WTC11 (cell line): ENCODE results near the gene RIPOR2. TPM values are rescaled to one million over a fixed set of nuclear protein-coding genes. Genes with fewer than 3 reads are reported as not detected.

Experiments used
- ATAC-seq: fragments of 200-7000 bp; cut with Tn5 transposase; 2 replicates; pipeline ENCODE4 v1.10.0; 2021; ENCODE audit warnings: mild to moderate bottlenecking, moderate library complexity
- CTCF ChIA-PET: fragments of 300-600 bp; sonication (Branson Sonifier 250); formaldehyde crosslinking; loops from one replicate; lab custom pipeline; 2021; ENCODE audit warnings: antibody characterized with exemption; lab: Charles Lee
- POLR2A ChIA-PET: fragments of 350-600 bp; sonication (Branson Sonifier 250); formaldehyde crosslinking; loops from one replicate; lab custom pipeline; 2021; ENCODE audit warnings: antibody characterized with exemption; lab: Charles Lee
- DNase-seq: peaks from one replicate; pipeline ENCODE4 v3.0.0; 2021; ENCODE audit warnings: low spot score
- H3K27ac Mint-ChIP-seq: 2 replicates; pipeline ENCODE4 v1.8.0; 2021; ENCODE audit warnings: mixed read lengths
- H3K27me3 Mint-ChIP-seq: 2 replicates; pipeline ENCODE4 v1.8.0; 2021; ENCODE audit warnings: low read depth, mild to moderate bottlenecking, moderate library complexity, mixed read lengths
- H3K36me3 Mint-ChIP-seq: 2 replicates; pipeline ENCODE4 v1.8.0; 2021; ENCODE audit warnings: mixed read lengths
- H3K4me1 Mint-ChIP-seq: 2 replicates; pipeline ENCODE4 v1.8.0; 2022; ENCODE audit warnings: mixed read lengths
- H3K4me3 Mint-ChIP-seq: 2 replicates; pipeline ENCODE4 v1.8.0; 2021; ENCODE audit warnings: mild to moderate bottlenecking, moderate library complexity, mixed read lengths
- H3K9me3 Mint-ChIP-seq: 2 replicates; pipeline ENCODE4 v1.8.0; 2021; ENCODE audit warnings: mixed read lengths
- ATF3 ChIP-seq: sonication (generic); formaldehyde crosslinking; conservative IDR thresholded peaks from 2 replicates; pipeline ENCODE4 v1.8.1; 2022; ENCODE audit warnings: mild to moderate bottlenecking, missing genetic modification reagents
- CBFB ChIP-seq: sonication (generic); formaldehyde crosslinking; IDR thresholded peaks from 2 replicates; pipeline ENCODE4 v1.8.1; 2022; ENCODE audit warnings: mild to moderate bottlenecking, low read depth, missing genetic modification reagents
- CTCF ChIP-seq: fragments of 200-600 bp; IDR thresholded peaks from 2 replicates; pipeline ENCODE4 v1.8.0; 2022; ENCODE audit warnings: antibody characterized with exemption
- E2F1 ChIP-seq: sonication (generic); formaldehyde crosslinking; IDR thresholded peaks from 2 replicates; pipeline ENCODE4 v1.8.0; 2022; ENCODE audit warnings: mild to moderate bottlenecking, missing genetic modification reagents
- ERG ChIP-seq: fragments of 250-450 bp; sonication (Bioruptor Pico); IDR thresholded peaks from 2 replicates; pipeline ENCODE4 v1.8.0; 2021; ENCODE audit warnings: mild to moderate bottlenecking
- FOXP4 ChIP-seq: sonication (generic); formaldehyde crosslinking; IDR thresholded peaks from 2 replicates; pipeline ENCODE4 v1.8.0; 2022; ENCODE audit warnings: mild to moderate bottlenecking, missing genetic modification reagents
- GRHL2 ChIP-seq: fragments of 250-450 bp; sonication (Bioruptor Pico); IDR thresholded peaks from 2 replicates; pipeline ENCODE4 v1.8.0; 2022; ENCODE audit warnings: mild to moderate bottlenecking, moderate library complexity; ENCODE audit not compliant: insufficient replicate concordance, severe bottlenecking
- MXD4 ChIP-seq: fragments of 250-450 bp; sonication (Bioruptor Pico); IDR thresholded peaks from 2 replicates; pipeline ENCODE4 v1.8.0; 2021; ENCODE audit warnings: mild to moderate bottlenecking, moderate library complexity, borderline replicate concordance
- NFATC4 ChIP-seq: fragments of 250-450 bp; sonication (Bioruptor Pico); IDR thresholded peaks from 2 replicates; pipeline ENCODE4 v1.9.0; 2021; ENCODE audit warnings: mild to moderate bottlenecking
- NFYB ChIP-seq: sonication (generic); formaldehyde crosslinking; conservative IDR thresholded peaks from 2 replicates; pipeline ENCODE4 v1.8.0; 2022; ENCODE audit warnings: low read depth, missing genetic modification reagents
- NR2C2 ChIP-seq: sonication (generic); formaldehyde crosslinking; IDR thresholded peaks from 2 replicates; pipeline ENCODE4 v1.8.0; 2022; ENCODE audit warnings: mild to moderate bottlenecking, missing genetic modification reagents
- RORB ChIP-seq: fragments of 250-450 bp; sonication (Bioruptor Pico); IDR thresholded peaks from 2 replicates; pipeline ENCODE4 v1.9.0; 2021; ENCODE audit warnings: mild to moderate bottlenecking
- ZBTB43 ChIP-seq: sonication (generic); formaldehyde crosslinking; IDR thresholded peaks from 2 replicates; pipeline ENCODE4 v1.8.1; 2023; ENCODE audit warnings: mild to moderate bottlenecking, missing genetic modification reagents
- ZNF263 ChIP-seq: sonication (generic); formaldehyde crosslinking; IDR thresholded peaks from 2 replicates; pipeline ENCODE4 v1.8.1; 2022; ENCODE audit warnings: low read depth, mild to moderate bottlenecking, moderate library complexity, missing genetic modification reagents
- ZNF396 ChIP-seq: fragments of 250-450 bp; sonication (Bioruptor Pico); IDR thresholded peaks from 2 replicates; pipeline ENCODE4 v1.8.0; 2021; ENCODE audit warnings: mild to moderate bottlenecking, moderate library complexity, borderline replicate concordance
- total RNA-seq: library from RNA; stranded (reverse); gene quantifications from 3 replicates; pipeline ENCODE4 v1.2.3, GENCODE V29; 2021
- TF ChIP-seq, protein P1 (sequence below): sonication (generic); formaldehyde crosslinking; IDR thresholded peaks from 2 replicates; pipeline ENCODE4 v1.8.1; 2023; ENCODE audit warnings: mild to moderate bottlenecking, missing genetic modification reagents, borderline replicate concordance
- TF ChIP-seq, protein P2 (sequence below): sonication (generic); formaldehyde crosslinking; IDR thresholded peaks from 2 replicates; pipeline ENCODE4 v1.8.1; 2022; ENCODE audit warnings: low read depth, missing genetic modification reagents, borderline replicate concordance
- TF ChIP-seq, protein P3 (sequence below): sonication (generic); formaldehyde crosslinking; IDR thresholded peaks from 2 replicates; pipeline ENCODE4 v1.8.1; 2022; ENCODE audit warnings: low read depth, mild to moderate bottlenecking, moderate library complexity, missing genetic modification reagents, borderline replicate concordance

Gene RIPOR2
- total RNA-seq, 1 experiment from 2014 or later, result 13.5 TPM

DNA sequence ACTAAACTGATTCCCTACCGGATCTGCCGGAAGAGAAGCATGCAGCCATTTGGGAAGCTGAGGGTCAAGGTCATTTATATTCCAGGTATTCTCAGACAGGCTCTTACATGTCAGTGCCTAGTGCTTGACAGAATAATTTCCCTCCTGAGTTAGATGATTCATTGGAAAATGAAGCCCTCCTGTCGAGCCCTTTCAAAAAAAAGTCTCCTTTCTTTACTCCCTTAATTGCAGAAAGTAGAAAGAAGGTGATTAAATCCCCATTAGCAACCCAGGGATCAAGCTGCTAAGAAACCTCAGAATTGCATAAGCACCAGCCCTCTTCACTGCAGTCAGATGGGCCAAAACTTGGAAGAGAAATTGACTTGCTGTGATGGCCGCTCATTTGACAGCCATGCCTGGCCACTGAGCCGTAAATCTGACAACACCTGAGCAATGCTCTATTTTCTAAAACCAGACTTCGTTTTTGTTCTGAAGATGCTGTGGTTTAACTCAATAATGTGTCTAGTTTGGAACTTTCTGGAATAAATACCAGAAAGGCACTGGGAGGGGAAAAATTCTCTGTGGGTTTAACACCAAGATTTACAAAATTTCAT lies 76.1 kb downstream of the RIPOR2 start:
- no peaks in the 10 kb centered on the region for H3K9me3 Mint-ChIP-seq
- no peak for ATAC-seq
- ChIA-PET POLR2A (no interaction called here), CTCF (interaction anchor here (1.2 to 2.1 kb wide), 2 partner anchors 132 to 158 kb away, joined by 6 to 7 read pairs; no protein-coding TSS in a partner anchor)
- no peak overlapping the region for H3K4me3 Mint-ChIP-seq
- peaks cover 35% of the 10 kb centered on the region for H3K4me1 Mint-ChIP-seq
- no peak for DNase-seq
- TF ChIP-seq NFYB (CRISPR knock-in tag) (no peak), MXD4 (CRISPR knock-in tag) (no peak), FOXP4 (no peak), ZNF263 (CRISPR knock-in tag) (no peak), NFATC4 (CRISPR knock-in tag) (no peak), ATF3 (CRISPR knock-in tag) (no peak), RORB (CRISPR knock-in tag) (no peak), ERG (CRISPR knock-in tag) (no peak), GRHL2 (CRISPR knock-in tag) (no peak)
- H3K36me3 Mint-ChIP-seq, result peaks cover 16% of the 10 kb centered on the region
- H3K27ac Mint-ChIP-seq, result no peak overlapping the region
- H3K27me3 Mint-ChIP-seq, result no peaks in the 10 kb centered on the region

- Mint-ChIP-seq H3K4me3 (no peak overlapping the region), H3K27ac (no peak overlapping the region), H3K36me3 (peaks cover 16% of the 10 kb centered on the region), H3K27me3 (no peaks in the 10 kb centered on the region), H3K4me1 (peaks cover 35% of the 10 kb centered on the region), H3K9me3 (no peaks in the 10 kb centered on the region)
- DNase-seq (no peak), ATAC-seq (no peak)
- ChIA-PET POLR2A (no interaction called here), CTCF (interaction anchor here (0.9 to 4.4 kb wide), 3 partner anchors 60 to 157 kb away, joined by 3 to 156 read pairs (median 7); no protein-coding TSS in a partner anchor)
- TF ChIP-seq NR2C2 (CRISPR knock-in tag) (no peak), CBFB (CRISPR knock-in tag) (no peak), E2F1 (CRISPR knock-in tag) (no peak), CTCF (no peak), RORB (CRISPR knock-in tag) (no peak), ZBTB43 (no peak), ZNF396 (CRISPR knock-in tag) (no peak)
- TF ChIP-seq, protein P1, sequence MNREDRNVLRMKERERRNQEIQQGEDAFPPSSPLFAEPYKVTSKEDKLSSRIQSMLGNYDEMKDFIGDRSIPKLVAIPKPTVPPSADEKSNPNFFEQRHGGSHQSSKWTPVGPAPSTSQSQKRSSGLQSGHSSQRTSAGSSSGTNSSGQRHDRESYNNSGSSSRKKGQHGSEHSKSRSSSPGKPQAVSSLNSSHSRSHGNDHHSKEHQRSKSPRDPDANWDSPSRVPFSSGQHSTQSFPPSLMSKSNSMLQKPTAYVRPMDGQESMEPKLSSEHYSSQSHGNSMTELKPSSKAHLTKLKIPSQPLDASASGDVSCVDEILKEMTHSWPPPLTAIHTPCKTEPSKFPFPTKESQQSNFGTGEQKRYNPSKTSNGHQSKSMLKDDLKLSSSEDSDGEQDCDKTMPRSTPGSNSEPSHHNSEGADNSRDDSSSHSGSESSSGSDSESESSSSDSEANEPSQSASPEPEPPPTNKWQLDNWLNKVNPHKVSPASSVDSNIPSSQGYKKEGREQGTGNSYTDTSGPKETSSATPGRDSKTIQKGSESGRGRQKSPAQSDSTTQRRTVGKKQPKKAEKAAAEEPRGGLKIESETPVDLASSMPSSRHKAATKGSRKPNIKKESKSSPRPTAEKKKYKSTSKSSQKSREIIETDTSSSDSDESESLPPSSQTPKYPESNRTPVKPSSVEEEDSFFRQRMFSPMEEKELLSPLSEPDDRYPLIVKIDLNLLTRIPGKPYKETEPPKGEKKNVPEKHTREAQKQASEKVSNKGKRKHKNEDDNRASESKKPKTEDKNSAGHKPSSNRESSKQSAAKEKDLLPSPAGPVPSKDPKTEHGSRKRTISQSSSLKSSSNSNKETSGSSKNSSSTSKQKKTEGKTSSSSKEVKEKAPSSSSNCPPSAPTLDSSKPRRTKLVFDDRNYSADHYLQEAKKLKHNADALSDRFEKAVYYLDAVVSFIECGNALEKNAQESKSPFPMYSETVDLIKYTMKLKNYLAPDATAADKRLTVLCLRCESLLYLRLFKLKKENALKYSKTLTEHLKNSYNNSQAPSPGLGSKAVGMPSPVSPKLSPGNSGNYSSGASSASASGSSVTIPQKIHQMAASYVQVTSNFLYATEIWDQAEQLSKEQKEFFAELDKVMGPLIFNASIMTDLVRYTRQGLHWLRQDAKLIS (CRISPR knock-in tag), result no peak
- TF ChIP-seq, protein P2, sequence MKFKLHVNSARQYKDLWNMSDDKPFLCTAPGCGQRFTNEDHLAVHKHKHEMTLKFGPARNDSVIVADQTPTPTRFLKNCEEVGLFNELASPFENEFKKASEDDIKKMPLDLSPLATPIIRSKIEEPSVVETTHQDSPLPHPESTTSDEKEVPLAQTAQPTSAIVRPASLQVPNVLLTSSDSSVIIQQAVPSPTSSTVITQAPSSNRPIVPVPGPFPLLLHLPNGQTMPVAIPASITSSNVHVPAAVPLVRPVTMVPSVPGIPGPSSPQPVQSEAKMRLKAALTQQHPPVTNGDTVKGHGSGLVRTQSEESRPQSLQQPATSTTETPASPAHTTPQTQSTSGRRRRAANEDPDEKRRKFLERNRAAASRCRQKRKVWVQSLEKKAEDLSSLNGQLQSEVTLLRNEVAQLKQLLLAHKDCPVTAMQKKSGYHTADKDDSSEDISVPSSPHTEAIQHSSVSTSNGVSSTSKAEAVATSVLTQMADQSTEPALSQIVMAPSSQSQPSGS, result no peak
- TF ChIP-seq, protein P3, sequence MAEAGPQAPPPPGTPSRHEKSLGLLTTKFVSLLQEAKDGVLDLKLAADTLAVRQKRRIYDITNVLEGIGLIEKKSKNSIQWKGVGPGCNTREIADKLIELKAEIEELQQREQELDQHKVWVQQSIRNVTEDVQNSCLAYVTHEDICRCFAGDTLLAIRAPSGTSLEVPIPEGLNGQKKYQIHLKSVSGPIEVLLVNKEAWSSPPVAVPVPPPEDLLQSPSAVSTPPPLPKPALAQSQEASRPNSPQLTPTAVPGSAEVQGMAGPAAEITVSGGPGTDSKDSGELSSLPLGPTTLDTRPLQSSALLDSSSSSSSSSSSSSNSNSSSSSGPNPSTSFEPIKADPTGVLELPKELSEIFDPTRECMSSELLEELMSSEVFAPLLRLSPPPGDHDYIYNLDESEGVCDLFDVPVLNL (CRISPR knock-in tag), result no peak
These were observed 76.6 kb downstream of the RIPOR2 start for GRCh38 chr6:24859132-24859531.
